SK-N-SH treated with all-trans-retinoic acid at 6 μM for 48 hours (cell line): ENCODE data around the gene FAHD1.

Source experiments
- ARNTL ChIP-seq: fragments of 450-650 bp; formaldehyde crosslinking; IDR thresholded peaks from 2 replicates; pipeline ENCODE4 v1.5.0; 2020; ENCODE audit warnings: low read depth, mild to moderate bottlenecking, moderate library complexity, borderline replicate concordance
- BACH2 ChIP-seq: fragments of 250-450 bp; sonication (Bioruptor Pico); IDR thresholded peaks from 2 replicates; pipeline ENCODE4 v1.9.0; 2021; ENCODE audit warnings: mild to moderate bottlenecking, borderline replicate concordance
- ESRRG ChIP-seq: fragments of 250-450 bp; sonication (Bioruptor Pico); IDR thresholded peaks from 2 replicates; pipeline ENCODE4 v1.6.1; 2021; ENCODE audit warnings: mild to moderate bottlenecking
- PATZ1 ChIP-seq: fragments of 250-450 bp; sonication (Bioruptor Pico); IDR thresholded peaks from 2 replicates; pipeline ENCODE4 v1.8.0; 2020; ENCODE audit warnings: mild to moderate bottlenecking, moderate library complexity, borderline replicate concordance
- SNAI2 ChIP-seq: fragments of 250-450 bp; sonication (Bioruptor Pico); IDR thresholded peaks from 2 replicates; pipeline ENCODE4 v1.5.0; 2020; ENCODE audit warnings: mild to moderate bottlenecking, moderate library complexity
- TCF4 ChIP-seq: fragments of 250-450 bp; sonication (Bioruptor Pico); IDR thresholded peaks from 2 replicates; pipeline ENCODE4 v1.8.0; 2021; ENCODE audit warnings: mild to moderate bottlenecking, moderate library complexity, borderline replicate concordance
- TOX ChIP-seq: fragments of 250-450 bp; sonication (Bioruptor Pico); IDR thresholded peaks from 2 replicates; pipeline ENCODE4 v1.8.0; 2021; ENCODE audit warnings: mild to moderate bottlenecking, moderate library complexity, borderline replicate concordance
- TSHZ2 ChIP-seq: fragments of 250-450 bp; sonication (Bioruptor Pico); IDR thresholded peaks from 2 replicates; pipeline ENCODE4 v1.5.0; 2020; ENCODE audit warnings: mild to moderate bottlenecking, moderate library complexity
- ZFP30 ChIP-seq: fragments of 450-650 bp; formaldehyde crosslinking; IDR thresholded peaks from 2 replicates; pipeline ENCODE4 v1.5.0; 2022; ENCODE audit warnings: mild to moderate bottlenecking, moderate library complexity
- ZNF565 ChIP-seq: fragments of 450-650 bp; formaldehyde crosslinking; conservative IDR thresholded peaks from 2 replicates; pipeline ENCODE4 v1.5.0; 2020; ENCODE audit warnings: low read depth, mild to moderate bottlenecking, moderate library complexity
- ZNF8 ChIP-seq: fragments of 450-650 bp; formaldehyde crosslinking; IDR thresholded peaks from 2 replicates; pipeline ENCODE4 v1.5.0; 2020; ENCODE audit warnings: mild to moderate bottlenecking, moderate library complexity

- TF ChIP-seq ZFP30 (CRISPR knock-in tag) (no peak), ZNF8 (no peak), ARNTL (CRISPR knock-in tag) (no peak), ZNF565 (no peak), ESRRG (CRISPR knock-in tag) (no peak), TOX (CRISPR knock-in tag) (no peak), TCF4 (CRISPR knock-in tag) (no peak), PATZ1 (CRISPR knock-in tag) (no peak), TSHZ2 (no peak), BACH2 (CRISPR knock-in tag) (no peak), SNAI2 (CRISPR knock-in tag) (no peak)
These were observed 16.9 kb upstream of the FAHD1 start for GRCh38 chr16:1810106-1810505.
